Raji (cell line): Measurements from ENCODE around the gene SUPT3H.

Experiments used
- POLR2A ChIP-seq: IDR thresholded peaks from 2 replicates; pipeline ENCODE4 v1.6.1; 2011; ENCODE audit warnings: low read depth, low read length, control low read depth; ENCODE audit not compliant: insufficient read depth

SUPT3H gene

DNA sequence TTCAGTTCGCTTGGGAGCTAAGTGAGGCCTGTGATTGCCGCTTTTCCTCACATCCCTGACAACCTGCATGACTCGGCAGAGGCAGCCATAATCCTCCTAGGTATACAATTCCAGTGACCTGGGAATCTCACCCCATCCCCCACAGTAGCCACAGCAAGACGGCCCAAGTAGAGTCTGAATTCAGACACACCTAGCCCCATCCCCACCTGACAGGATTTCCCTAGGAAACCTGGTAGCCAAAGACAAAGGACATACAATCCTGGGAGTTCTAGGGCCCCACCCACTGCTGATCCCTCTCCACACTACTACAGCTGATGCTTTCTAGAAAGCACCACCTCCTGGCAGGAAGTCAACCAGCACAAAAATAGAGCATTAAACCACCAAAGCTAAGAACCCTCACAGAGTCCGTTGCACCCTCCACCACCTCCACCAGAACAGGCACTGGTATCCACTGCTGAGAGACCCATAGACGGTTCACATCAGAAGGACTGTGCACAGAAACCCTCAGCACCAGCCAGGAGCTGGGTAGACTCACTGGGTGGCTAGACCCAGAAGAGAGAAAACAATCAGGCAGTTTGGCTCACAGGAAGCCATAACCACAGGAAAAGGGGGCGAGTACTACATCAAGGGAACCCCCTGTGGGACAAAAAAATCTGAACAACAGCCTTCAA lies 67.5 kb downstream of the SUPT3H start:
- no peak for TF ChIP-seq POLR2A

DNA sequence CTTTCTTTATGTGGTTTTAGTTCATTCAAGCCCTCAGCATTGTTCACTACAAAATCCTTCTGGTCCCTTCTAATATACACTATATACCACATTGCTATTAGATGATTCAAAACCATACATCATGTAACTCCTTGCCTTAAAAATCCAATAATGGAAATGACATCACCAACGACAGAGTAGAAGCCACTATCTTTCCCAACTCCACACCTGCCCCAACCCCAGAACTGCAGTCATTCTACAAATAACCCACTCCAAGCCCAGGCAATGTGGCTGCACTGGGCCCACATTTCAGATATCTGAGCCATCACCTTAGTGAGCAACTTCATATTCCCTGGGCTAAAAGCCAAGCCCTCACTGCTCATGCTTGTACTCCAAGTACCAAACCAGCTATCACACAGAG lies 72.2 kb downstream of the SUPT3H start:
- TF ChIP-seq POLR2A = no peak

DNA sequence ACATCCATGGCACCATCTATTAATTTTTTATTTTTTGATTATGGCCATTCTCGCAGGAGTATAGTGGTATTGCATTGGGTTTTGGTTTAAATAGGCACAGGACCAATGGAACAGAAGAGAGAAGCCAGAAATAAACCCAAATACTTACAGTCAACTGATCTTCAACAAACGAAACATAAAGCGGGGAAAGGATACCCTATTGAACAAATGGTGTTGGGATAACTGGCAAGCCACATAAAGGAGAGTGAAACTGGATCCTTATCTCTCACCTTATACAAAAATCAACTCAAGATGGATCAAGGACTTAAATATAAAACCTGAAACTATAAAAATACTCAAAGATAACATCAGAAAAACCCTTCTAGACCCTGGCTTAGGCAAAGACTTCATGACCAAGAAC lies 74.9 kb downstream of the SUPT3H start:
- TF ChIP-seq POLR2A = no peak

DNA sequence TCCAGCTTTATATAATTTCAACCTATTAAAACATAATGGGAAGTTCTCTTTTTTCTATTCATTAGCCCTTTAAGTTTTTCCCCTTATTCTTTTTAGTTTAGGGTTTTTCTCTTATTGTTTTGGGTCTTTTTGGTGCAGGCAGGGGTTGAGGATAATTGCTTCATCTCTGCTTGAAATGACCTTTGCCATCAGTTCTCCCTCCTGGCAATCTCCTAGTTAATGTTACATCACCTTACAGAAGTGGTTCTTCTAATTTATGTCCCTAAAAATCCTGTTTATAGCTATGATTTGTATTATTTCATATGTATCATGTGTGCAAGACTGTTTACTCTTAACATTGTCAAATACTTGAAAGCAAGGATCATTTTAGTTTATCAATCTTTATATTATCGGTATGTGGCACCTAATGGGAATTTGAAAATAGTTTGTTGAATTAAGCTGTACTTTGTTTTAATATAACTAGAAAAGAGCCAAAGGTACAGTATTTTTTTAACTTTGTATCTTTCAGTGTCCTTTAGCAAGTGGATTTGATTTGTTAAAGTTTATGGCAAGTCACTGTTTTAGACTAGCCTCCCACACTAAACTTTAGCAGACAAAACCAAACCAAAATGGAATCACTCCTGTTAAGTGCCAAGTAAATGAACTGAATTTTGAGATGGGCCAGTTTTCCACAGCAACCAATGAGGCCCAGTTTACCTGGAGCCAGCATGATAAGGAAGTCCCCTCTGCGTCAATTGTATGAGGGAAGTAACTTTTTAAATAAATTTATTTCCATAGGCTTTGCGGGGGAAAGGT lies 76.2 kb downstream of the SUPT3H start:
- TF ChIP-seq POLR2A = no peak

DNA sequence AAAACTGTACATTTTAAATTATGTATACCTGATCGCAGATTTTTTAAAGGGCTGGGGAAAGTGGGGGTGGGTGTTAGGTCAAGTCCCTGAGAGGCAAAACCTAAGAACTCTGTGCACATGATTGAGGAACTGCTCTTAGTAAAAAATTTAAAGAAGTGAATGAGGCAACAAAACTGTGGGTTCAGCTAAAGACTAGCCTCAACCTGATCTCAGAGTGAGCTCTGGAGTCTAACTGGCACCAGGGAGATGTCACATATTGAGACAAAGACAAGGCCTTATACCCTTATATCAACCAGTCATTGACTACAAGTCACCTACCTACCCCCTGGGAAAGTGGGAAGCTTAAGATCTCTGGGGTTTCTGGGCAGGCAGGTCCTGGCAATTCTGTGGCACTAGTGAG lies 77.0 kb downstream of the SUPT3H start:
- no peak for TF ChIP-seq POLR2A

DNA sequence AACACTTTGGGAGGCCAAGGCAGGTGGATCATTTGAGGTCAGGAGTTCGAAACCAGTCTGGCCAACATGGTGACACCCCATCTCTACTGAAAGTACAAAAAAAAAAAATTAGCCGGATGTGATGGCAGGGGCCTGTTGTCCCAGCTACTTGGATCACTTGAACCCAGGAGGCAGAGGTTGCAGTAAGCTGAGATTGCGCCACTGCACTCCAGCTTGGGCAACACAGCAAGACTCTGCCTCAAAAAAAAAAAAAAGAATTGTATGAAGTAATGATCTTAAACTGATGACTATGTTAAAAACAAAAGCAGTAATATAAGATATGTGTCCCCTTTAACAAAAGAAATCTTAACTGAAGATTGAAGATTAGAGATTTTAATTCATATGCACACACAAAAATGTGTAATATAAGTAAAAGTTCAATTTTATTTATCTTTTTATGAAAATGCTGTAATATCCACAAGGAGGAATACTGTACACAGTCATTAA lies 78.6 kb downstream of the SUPT3H start:
- no peak for TF ChIP-seq POLR2A

DNA sequence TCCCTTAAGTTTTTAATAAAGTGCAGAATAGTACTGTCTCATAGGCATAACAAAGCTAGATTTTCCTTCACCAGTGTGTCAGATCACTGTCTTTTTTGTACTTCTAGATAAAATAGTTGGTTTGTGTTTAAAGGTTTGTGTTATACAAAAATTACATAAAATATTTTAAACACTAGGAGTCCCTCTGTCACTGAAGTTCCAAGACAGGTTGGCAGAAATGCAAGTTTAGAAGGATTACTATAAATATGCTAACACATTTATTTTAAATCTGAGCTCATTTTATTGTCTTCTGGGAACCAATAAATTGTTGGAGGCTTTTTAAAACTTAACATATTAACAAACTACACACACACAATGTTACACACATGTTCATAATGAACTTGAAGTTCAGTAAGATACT lies 80.4 kb downstream of the SUPT3H start:
- TF ChIP-seq POLR2A = no peak

DNA sequence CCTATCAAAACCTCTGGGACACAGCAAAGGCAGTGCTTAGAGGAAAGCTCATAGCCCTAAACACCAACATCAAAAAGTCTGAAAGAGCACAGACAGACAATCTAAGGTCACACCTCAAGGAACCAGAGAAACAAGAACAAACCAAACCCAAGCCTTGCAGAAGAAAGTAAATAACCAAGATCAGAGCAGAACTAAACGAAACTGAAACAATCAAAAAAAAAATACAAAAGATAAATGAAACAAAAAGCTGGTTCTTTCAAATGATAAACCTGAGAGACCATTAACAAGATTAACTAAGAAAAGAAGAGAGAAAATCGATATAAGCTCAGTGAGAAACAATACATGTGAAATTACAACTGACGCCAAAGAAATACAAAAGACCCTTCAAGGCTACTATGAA lies 84.4 kb downstream of the SUPT3H start:
- TF ChIP-seq POLR2A = no peak

DNA sequence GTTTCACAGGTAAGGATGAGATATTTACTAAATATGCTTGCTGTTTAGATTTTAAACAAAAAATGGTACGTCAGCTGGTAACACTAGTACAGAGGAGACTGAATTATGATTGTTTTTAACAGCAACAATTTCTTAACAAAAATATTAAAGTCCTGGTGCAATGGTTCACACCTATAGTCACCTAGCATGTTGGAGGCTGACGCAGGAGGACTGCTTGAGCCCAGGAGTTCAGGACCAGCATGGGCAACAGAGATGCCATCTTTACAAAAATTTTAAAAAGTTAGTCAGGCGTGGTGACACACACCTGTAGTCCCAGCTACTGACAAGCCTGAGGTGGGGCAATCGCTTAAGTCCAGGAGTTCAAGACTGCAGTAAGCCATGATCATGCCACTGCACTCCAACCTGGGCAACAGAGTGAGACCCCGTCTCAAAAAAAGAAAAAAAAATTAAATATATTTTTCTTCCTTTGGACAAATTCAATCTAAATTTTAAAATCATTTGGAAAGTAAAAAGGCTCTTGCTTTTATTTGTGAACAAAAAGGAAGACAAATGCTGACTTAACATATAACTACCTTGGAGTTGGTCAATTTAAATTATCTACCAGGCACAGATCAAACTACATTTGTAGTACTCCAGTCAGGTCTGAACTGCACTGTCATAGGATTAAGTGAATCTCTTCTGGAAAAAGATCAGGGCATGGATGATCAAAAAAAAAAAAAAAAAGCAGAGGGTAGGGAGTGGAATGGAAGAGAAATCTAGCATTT lies 87.8 kb downstream of the SUPT3H start:
- no peak for TF ChIP-seq POLR2A

DNA sequence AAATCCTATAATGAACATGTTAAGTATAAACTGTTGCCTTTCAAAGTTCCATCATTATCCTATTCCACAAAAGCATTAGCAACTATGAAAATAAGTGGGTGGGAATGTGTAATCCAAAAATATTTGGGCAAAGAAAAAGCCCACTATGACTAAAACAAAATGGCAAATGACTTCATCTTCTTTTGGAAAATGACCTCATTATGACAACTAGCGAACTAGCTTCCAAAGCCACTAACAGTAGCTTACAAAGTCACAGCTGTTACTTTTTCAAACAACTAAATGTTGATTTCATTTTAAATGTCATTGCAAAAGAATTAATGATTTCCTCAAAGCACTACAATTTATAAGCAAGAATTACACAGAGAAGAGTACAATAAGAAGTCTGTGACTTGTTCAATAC lies 99.4 kb downstream of the SUPT3H start:
- TF ChIP-seq POLR2A = no peak

DNA sequence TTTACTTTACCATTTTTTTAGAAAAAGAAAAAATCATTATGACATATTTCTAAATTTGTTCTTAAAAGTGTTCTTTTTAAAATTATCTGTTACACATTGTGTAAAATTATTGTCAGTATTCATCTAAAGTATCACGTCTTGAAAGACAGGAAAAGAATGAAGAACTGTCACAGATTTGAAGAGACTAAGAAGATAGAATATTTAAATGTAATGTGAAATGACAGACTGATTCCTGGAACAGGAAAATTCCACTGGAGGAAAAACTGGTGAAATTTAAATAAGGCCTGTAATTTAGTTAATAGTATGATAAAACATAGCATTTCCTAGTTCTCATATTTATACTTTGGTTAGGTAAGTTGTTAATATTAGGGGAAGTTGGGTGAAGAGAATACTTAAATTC lies 102.4 kb downstream of the SUPT3H start:
- no peak for TF ChIP-seq POLR2A

DNA sequence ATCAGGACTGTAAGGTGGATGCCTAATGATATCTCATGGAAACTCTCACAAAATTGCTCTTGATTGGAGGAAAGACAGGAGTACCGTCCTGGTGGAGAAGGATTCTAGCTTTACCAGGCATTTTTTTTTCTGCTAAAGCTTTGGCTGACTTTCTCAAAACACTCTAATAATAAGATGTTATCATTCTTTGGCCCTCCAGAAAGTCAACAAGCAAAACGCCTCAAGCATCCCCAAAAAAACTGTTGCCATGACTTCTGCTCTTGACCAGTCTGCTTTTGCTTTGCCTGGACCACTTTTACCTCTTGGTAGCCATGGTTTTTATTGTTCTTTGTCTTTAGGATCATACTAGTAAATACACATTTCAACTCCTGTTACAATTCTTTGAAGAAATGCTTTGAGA lies 105.1 kb downstream of the SUPT3H start:
- TF ChIP-seq POLR2A = no peak

DNA sequence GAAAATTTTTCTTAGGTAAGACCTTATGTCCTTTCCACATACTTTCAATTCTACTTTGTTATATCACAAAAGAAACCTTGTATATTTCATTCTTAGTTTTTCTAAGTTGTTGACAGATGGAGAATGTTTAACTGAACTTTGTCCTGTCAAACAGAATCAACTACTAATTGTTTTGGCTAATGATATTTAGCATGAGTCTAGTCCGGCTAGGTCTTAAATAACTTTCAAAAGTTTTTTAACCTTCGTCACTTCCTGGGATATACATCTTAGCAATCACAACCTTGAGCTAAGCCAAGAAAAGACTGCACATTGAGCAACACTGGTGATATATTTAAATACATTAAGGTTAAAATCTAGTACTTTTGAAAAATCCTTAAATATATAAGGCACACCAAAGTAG lies 112.5 kb downstream of the SUPT3H start:
- TF ChIP-seq POLR2A = no peak

DNA sequence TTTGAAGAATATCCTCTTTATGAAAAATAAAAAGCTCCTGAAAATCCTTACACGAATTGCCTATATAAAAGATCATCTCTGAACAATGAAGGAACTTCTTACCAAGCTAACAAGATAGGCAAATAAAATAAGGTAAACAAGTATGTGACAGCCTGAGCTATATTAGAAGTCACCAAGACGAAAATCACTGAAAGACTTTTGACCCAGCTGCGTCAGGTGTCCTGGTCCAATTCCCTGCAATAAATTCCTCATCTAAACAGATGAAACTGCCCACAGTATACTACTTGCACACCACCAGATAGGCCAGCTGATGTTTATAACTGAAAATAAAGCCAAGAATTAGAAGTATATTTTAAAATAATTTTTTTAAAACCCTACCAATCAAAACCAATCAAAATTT lies 117.0 kb downstream of the SUPT3H start:
- no peak for TF ChIP-seq POLR2A

DNA sequence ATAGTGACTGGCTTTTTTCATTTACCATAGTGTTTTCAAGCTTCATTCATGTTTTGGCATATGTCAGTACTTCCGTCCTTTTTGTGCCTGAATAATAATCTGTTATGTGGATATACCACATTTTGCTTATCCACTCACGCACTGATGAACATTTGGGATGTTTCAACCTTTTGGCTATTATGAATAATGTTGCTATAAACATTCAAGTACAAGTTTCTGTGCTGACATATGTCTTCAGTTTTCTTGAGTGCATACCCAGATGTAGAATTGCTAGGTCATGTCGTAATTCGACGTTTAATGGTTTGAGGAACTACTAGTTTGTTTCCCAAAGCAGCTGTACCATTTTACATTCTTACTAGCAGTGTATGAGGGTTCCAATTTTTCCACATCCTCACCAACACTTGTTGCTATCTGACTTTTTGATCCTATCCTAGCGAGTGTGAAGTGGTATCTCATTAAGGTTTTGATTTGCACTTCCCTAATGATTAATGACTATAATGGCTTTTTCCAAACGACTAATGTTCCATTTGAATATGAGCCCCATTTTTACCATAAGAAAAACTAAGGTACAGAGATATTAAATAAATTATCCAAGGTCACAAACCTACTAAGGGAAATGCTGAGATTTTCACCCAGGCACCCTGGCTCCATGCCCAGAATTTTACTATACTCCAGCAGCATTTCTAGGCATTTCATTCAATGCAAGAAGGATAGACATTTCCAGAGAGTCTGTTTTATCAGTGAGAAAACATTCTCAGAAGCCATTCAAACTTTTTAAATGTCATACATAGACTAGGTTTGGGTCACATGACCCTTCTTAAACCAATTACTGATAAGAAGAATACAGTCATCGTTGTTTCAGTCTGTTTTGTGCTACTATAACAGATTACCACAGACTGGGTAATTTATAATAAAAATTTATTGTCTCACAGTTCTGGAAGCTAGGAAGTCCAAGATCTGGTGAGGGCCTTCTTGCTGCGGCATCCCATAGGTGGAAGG lies 120.7 kb downstream of the SUPT3H start:
- TF ChIP-seq POLR2A = no peak

DNA sequence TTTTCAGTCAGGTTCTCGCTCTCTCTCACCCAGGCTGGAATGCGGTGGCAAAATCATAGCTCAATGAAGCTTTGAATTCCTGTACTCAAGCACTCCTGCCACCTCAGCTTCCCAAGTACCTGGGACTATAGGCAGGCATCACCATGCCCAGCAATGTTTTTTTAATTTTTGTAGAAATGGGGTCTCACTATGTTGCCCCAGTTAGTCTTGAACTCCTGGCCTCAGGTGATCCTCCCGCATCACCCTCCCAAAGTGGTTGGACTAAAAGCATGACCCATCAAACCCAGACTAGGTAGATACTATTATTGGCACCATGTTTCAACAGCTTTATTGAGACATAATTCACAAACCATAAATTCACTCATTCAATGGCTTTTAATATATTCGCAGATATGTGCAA lies 122.3 kb downstream of the SUPT3H start:
- no peak for TF ChIP-seq POLR2A
